ENCODE data around the gene MYO1A. TPM values are rescaled to one million over a fixed set of nuclear protein-coding genes. Genes with fewer than 3 reads are reported as not detected.

MYO1A gene
- total and polyA plus RNA-seq, 2 donors (not counting 1 experiment from before 2014, with no cell fraction given), result 0.55 to 1.3 TPM

DNA sequence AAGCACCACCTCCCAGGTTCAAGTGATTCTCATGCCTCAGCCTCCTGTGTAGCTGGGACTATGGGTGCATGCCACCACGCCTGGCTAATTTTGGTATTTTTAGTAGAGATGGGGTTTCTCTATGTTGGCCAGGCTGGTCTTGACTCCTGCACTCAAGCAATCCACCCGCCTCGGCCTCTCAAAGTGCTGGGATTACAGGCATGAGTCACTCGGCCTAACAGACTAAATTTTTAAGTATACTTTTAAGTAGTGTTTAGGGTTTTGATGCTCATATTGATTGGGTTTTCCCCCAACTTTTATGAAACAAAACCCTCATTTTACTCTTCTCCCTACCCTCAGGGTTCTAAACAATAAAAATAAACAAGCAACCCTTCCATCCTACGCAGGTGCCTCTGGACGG is 5.5 kb downstream of the MYO1A start:
- no peaks in the 10 kb centered on the region for H3K27me3 ChIP-seq (replicated peaks in 1 of 4; ENCODE audit: control extremely low read depth in 1 of 4, control insufficient read depth in 3 of 4, insufficient read depth in 4 of 4, low read length in 3 of 4)
- H3K4me2 ChIP-seq (replicated peaks; ENCODE audit: low read depth, low read length, poor library complexity, severe bottlenecking), result no peak overlapping the region
- TF ChIP-seq EZH2 (IDR thresholded peaks at IDR 0.05; ENCODE audit: borderline replicate concordance, insufficient read depth, low read depth, low read length, poor library complexity, severe bottlenecking), result no peak
- TF ChIP-seq CTCF (IDR thresholded peaks at IDR 0.05), result no peak
- no peak overlapping the region for H2AFZ ChIP-seq (ENCODE audit: insufficient read depth, low read depth, low read length, poor library complexity, severe bottlenecking)
- no peak overlapping the region for H3K9ac ChIP-seq (ENCODE audit: low read length)
- Mint-ChIP-seq H3K9me3 (ENCODE audit: insufficient read depth) (no peaks in the 10 kb centered on the region), H3K4me3 (no peak overlapping the region), H3K4me1 (peaks cover 26% of the 10 kb centered on the region), H3K27me3 (no peaks in the 10 kb centered on the region), H3K27ac (no peak overlapping the region)
- H3K9me3 ChIP-seq (ENCODE audit: control extremely low read depth in 1 of 3, control insufficient read depth in 2 of 3, insufficient read depth in 1 of 3, low read length in 2 of 3), result no peaks in the 10 kb centered on the region
- intact Hi-C loops (cut with micrococcal nuclease), result no loop called here
- 90% methylated on average over 3 of the region's 6 CpGs for WGBS (ENCODE audit: insufficient coverage)
- H3K36me3 ChIP-seq (replicated peaks in 1 of 2; ENCODE audit: control extremely low read depth in 1 of 2, control insufficient read depth in 1 of 2, extremely low read depth in 1 of 2, insufficient read depth in 2 of 2, low read length in 1 of 2), result no peaks in the 10 kb centered on the region
- ATAC-seq (ENCODE audit: low read depth), result no peak
- POLR2A ChIA-PET, result no interaction called here
- no peak overlapping the region for H3K4me3 ChIP-seq (ENCODE audit: control extremely low read depth in 1 of 5, extremely low read depth in 1 of 5, insufficient read depth in 1 of 5, low read depth in 2 of 5, low read length in 4 of 5)
- no peak overlapping the region for H3K27ac ChIP-seq (ENCODE audit: low read length in 2 of 2)
- H3K79me2 ChIP-seq (ENCODE audit: control insufficient read depth, insufficient read depth, low read length), result no peaks in the 10 kb centered on the region
- DNase-seq, result no peak
- H4K20me1 ChIP-seq (ENCODE audit: control insufficient read depth, insufficient read depth, low read length, poor library complexity, severe bottlenecking), result no peaks in the 10 kb centered on the region
- CTCF ChIA-PET, result interaction anchor here (1.3 to 1.4 kb wide), 2 partner anchors 15 to 26 kb away, joined by 3 read pairs; no protein-coding TSS in a partner anchor
- peaks cover 18 to 28% of the 10 kb centered on the region in 2 donors for H3K4me1 ChIP-seq (ENCODE audit: control insufficient read depth in 2 of 2, insufficient read depth in 2 of 2, low read length in 2 of 2)

GRCh38 chr12:57042695-57043094 is 7.2 kb downstream of the MYO1A start:
- Histone ChIP-seq H3K9me3 (ENCODE audit: control extremely low read depth in 1 of 3, control insufficient read depth in 2 of 3, insufficient read depth in 1 of 3, low read length in 2 of 3) (no peaks in the 10 kb centered on the region), H3K79me2 (ENCODE audit: control insufficient read depth, insufficient read depth, low read length) (no peaks in the 10 kb centered on the region), H4K20me1 (ENCODE audit: control insufficient read depth, insufficient read depth, low read length, poor library complexity, severe bottlenecking) (no peaks in the 10 kb centered on the region), H2AFZ (ENCODE audit: insufficient read depth, low read depth, low read length, poor library complexity, severe bottlenecking) (no peak overlapping the region), H3K9ac (ENCODE audit: low read length) (no peak overlapping the region), H3K4me3 (ENCODE audit: control extremely low read depth in 1 of 5, extremely low read depth in 1 of 5, insufficient read depth in 1 of 5, low read depth in 2 of 5, low read length in 4 of 5) (no peak overlapping the region), H3K27me3 (replicated peaks in 1 of 4; ENCODE audit: control extremely low read depth in 1 of 4, control insufficient read depth in 3 of 4, insufficient read depth in 4 of 4, low read length in 3 of 4) (no peaks in the 10 kb centered on the region), H3K36me3 (replicated peaks in 1 of 2; ENCODE audit: control extremely low read depth in 1 of 2, control insufficient read depth in 1 of 2, extremely low read depth in 1 of 2, insufficient read depth in 2 of 2, low read length in 1 of 2) (no peaks in the 10 kb centered on the region), H3K27ac (ENCODE audit: low read length in 2 of 2) (no peak overlapping the region), H3K4me2 (replicated peaks; ENCODE audit: low read depth, low read length, poor library complexity, severe bottlenecking) (no peak overlapping the region), H3K4me1 (ENCODE audit: control insufficient read depth in 2 of 2, insufficient read depth in 2 of 2, low read length in 2 of 2) (peaks cover 14 to 21% of the 10 kb centered on the region in 2 donors)
- Mint-ChIP-seq H3K4me1 (peaks cover 21% of the 10 kb centered on the region), H3K9me3 (ENCODE audit: insufficient read depth) (no peaks in the 10 kb centered on the region), H3K27ac (no peak overlapping the region), H3K4me3 (no peak overlapping the region), H3K27me3 (no peaks in the 10 kb centered on the region)
- WGBS (ENCODE audit: insufficient coverage), result 87% methylated on average over 2 of the region's 2 CpGs
- no peak for ATAC-seq (ENCODE audit: low read depth)
- DNase-seq, result no peak
- ChIA-PET CTCF (interaction anchor here (1.0 to 1.2 kb wide), 2 partner anchors 11 to 27 kb away, joined by 3 to 4 read pairs; no protein-coding TSS in a partner anchor), POLR2A (no interaction called here)
- intact Hi-C loops (cut with micrococcal nuclease), result no loop called here
- TF ChIP-seq CTCF (IDR thresholded peaks at IDR 0.05), result no peak
- no peak for TF ChIP-seq EZH2 (IDR thresholded peaks at IDR 0.05; ENCODE audit: borderline replicate concordance, insufficient read depth, low read depth, low read length, poor library complexity, severe bottlenecking)

All from B cell (primary cell).